ENCODE data around the gene POLR3K.
"Not testable (repeated sequence)": the region's sequence is repeated elsewhere in the genome, so short reads cannot be mapped to it uniquely, and the experiment has no call there.

POLR3K gene

GRCh38 chr16:56231-56927, 3.0 kb upstream of the POLR3K start:
- H3K4me3 ChIP-seq (ENCODE audit: low read length), result no peak overlapping the region

GRCh38 chr16:55571-56136, 2.2 kb upstream of the POLR3K start:
- no peak for DNase-seq (ENCODE audit: low read depth, low spot score)
- H3K4me3 ChIP-seq (ENCODE audit: low read length), result no peak overlapping the region

More at GRCh38 chr16:56231-56927, 3.0 kb upstream of the POLR3K start:
- DNase-seq (ENCODE audit: low read depth, low spot score), result no peak

- no peak for DNase-seq (ENCODE audit: low read depth, low spot score)
- peak overlapping the region; percentile 78 for H3K4me3 ChIP-seq (ENCODE audit: low read length)
Observed at GRCh38 chr16:54237-54581, 801 bp upstream of the POLR3K start.

GRCh38 chr16:50769-51591, 2.4 kb downstream of the POLR3K start:
- H3K4me3 ChIP-seq (ENCODE audit: low read length), result no peak overlapping the region
- DNase-seq (ENCODE audit: low read depth, low spot score), result no peak

GRCh38 chr16:47234-47633, 6.2 kb downstream of the POLR3K start:
- no peak for DNase-seq (ENCODE audit: low read depth, low spot score)

GRCh38 chr16:46510-46909, 6.9 kb downstream of the POLR3K start:
- DNase-seq (ENCODE audit: low read depth, low spot score); H3K4me3 ChIP-seq (ENCODE audit: low read length): not testable (repeated sequence)

More at GRCh38 chr16:47234-47633, 6.2 kb downstream of the POLR3K start:
- no peak overlapping the region for H3K4me3 ChIP-seq (ENCODE audit: low read length)

- no peak overlapping the region for H3K4me3 ChIP-seq (ENCODE audit: low read length)
- no peak for DNase-seq (ENCODE audit: low read depth, low spot score)
Observed at GRCh38 chr16:45454-45853, 8.0 kb downstream of the POLR3K start.

GRCh38 chr16:44655-45054, 8.8 kb downstream of the POLR3K start:
- H3K4me3 ChIP-seq (ENCODE audit: low read length), result no peak overlapping the region
- DNase-seq (ENCODE audit: low read depth, low spot score), result no peak

- no peak for DNase-seq (ENCODE audit: low read depth, low spot score)
- H3K4me3 ChIP-seq (ENCODE audit: low read length), result no peak overlapping the region
Observed at GRCh38 chr16:43294-43693, 10.1 kb downstream of the POLR3K start.

GRCh38 chr16:42691-43090, 10.7 kb downstream of the POLR3K start:
- DNase-seq (ENCODE audit: low read depth, low spot score), result no peak
- no peak overlapping the region for H3K4me3 ChIP-seq (ENCODE audit: low read length)

- H3K4me3 ChIP-seq (ENCODE audit: low read length), result no peak overlapping the region
- DNase-seq (ENCODE audit: low read depth, low spot score), result no peak
Observed at GRCh38 chr16:42069-42457, 11.3 kb downstream of the POLR3K start.

- DNase-seq (ENCODE audit: low read depth, low spot score), result no peak
Observed at GRCh38 chr16:41439-42068, 11.9 kb downstream of the POLR3K start.

GRCh38 chr16:38941-39892, 14.2 kb downstream of the POLR3K start:
- no peak overlapping the region for H3K4me3 ChIP-seq (ENCODE audit: low read length)
- DNase-seq (ENCODE audit: low read depth, low spot score), result peak; percentile 62

More at GRCh38 chr16:41439-42068, 11.9 kb downstream of the POLR3K start:
- no peak overlapping the region for H3K4me3 ChIP-seq (ENCODE audit: low read length)

GRCh38 chr16:38206-38605, 15.2 kb downstream of the POLR3K start:
- not testable (repeated sequence) for DNase-seq (ENCODE audit: low read depth, low spot score); H3K4me3 ChIP-seq (ENCODE audit: low read length)

- DNase-seq (ENCODE audit: low read depth, low spot score), result no peak
Observed at GRCh38 chr16:37511-37910, 15.9 kb downstream of the POLR3K start.

GRCh38 chr16:36336-36984, 16.9 kb downstream of the POLR3K start:
- no peak for DNase-seq (ENCODE audit: low read depth, low spot score)
- no peak overlapping the region for H3K4me3 ChIP-seq (ENCODE audit: low read length)

More at GRCh38 chr16:37511-37910, 15.9 kb downstream of the POLR3K start:
- H3K4me3 ChIP-seq (ENCODE audit: low read length), result no peak overlapping the region

GRCh38 chr16:35678-36305, 17.6 kb downstream of the POLR3K start:
- no peak for DNase-seq (ENCODE audit: low read depth, low spot score)

More at GRCh38 chr16:35678-36305, 17.6 kb downstream of the POLR3K start:
- no peak overlapping the region for H3K4me3 ChIP-seq (ENCODE audit: low read length)
